H1 (cell line): ENCODE results near the gene SPTY2D1. TPM values are rescaled to one million over a fixed set of nuclear protein-coding genes. Genes with fewer than 3 reads are reported as not detected.
A peak's percentile ranks its signal among the peaks of the same experiment; 100 is the strongest.

Source experiments
- ASH2L ChIP-seq: fragments of 200-600, 300-600 bp; sonication (generic); IDR thresholded peaks from one replicate; pipeline ENCODE4 v1.7.1; 2017; ENCODE audit warnings: low read length
- CTBP2 ChIP-seq: IDR thresholded peaks from 2 replicates; pipeline ENCODE4 v1.7.0; 2011; ENCODE audit warnings: borderline replicate concordance, mild to moderate bottlenecking, moderate library complexity, mixed read lengths, low read length; ENCODE audit not compliant: insufficient read depth, insufficient read length
- CTCF ChIP-seq, 3 experiments: IDR thresholded peaks; 1 replicate in 2 of 3; 2 replicates in 1 of 3; pipeline versions ENCODE4 v1.5.1 to v1.6.1; 2011; ENCODE audit warnings: low read length in 3 of 3, mild to moderate bottlenecking in 3 of 3, inconsistent platforms in 2 of 3, low read depth in 1 of 3, moderate library complexity in 1 of 3; ENCODE audit not compliant: insufficient read depth in 1 of 3; ENCODE audit errors: control extremely low read depth in 1 of 3
- HDAC6 ChIP-seq: IDR thresholded peaks from one replicate; pipeline ENCODE4 v1.7.1; 2012; ENCODE audit warnings: low read depth, mild to moderate bottlenecking, inconsistent platforms, low read length, moderate library complexity
- JUN ChIP-seq: IDR thresholded peaks from 2 replicates; pipeline ENCODE4 v1.6.1; 2011; ENCODE audit warnings: low read depth, mild to moderate bottlenecking, improper control_type of control experiment, low read length
- JUND ChIP-seq: IDR thresholded peaks from 2 replicates; pipeline ENCODE4 v1.6.1; 2011; ENCODE audit warnings: mild to moderate bottlenecking, improper control_type of control experiment, low read length
- MAFK ChIP-seq: IDR thresholded peaks from 2 replicates; pipeline ENCODE4 v1.6.1; 2012; ENCODE audit warnings: low read depth, mild to moderate bottlenecking, improper control_type of control experiment, low read length
- NRF1 ChIP-seq: IDR thresholded peaks from 2 replicates; pipeline ENCODE4 v1.6.1; 2011; ENCODE audit warnings: mild to moderate bottlenecking, low read depth, low read length, improper control_type of control experiment
- PHF8 ChIP-seq: fragments of 200-600 bp; sonication (generic); conservative IDR thresholded peaks from 2 replicates; pipeline ENCODE4 v1.7.1; 2012; ENCODE audit warnings: low read depth, mild to moderate bottlenecking, inconsistent platforms, low read length, moderate library complexity
- POLR2A ChIP-seq, 2 experiments: IDR thresholded peaks; 1 replicate in 1 of 2; 2 replicates in 1 of 2; pipeline ENCODE4 v1.6.1; 2011; ENCODE audit warnings: low read depth in 2 of 2, low read length in 2 of 2, mild to moderate bottlenecking in 2 of 2; ENCODE audit errors: control extremely low read depth in 1 of 2
- POU5F1 ChIP-seq: IDR thresholded peaks from 2 replicates; pipeline ENCODE4 v1.6.1; 2011; ENCODE audit warnings: low read depth, mild to moderate bottlenecking, low read length, moderate library complexity
- RXRA ChIP-seq: IDR thresholded peaks from 2 replicates; pipeline ENCODE4 v1.6.1; 2011; ENCODE audit warnings: low read depth, mild to moderate bottlenecking, low read length, moderate library complexity; ENCODE audit not compliant: insufficient read depth
- SAP30 ChIP-seq: fragments of 300-600 bp; sonication (generic); IDR thresholded peaks from 2 replicates; pipeline ENCODE4 v1.7.1; 2012; ENCODE audit warnings: low read length, moderate library complexity, mild to moderate bottlenecking, inconsistent platforms; ENCODE audit not compliant: insufficient read depth, insufficient replicate concordance
- SIX5 ChIP-seq: IDR thresholded peaks from 2 replicates; pipeline ENCODE4 v1.6.1; 2011; ENCODE audit warnings: mild to moderate bottlenecking, low read depth, low read length
- SP1 ChIP-seq: IDR thresholded peaks from 2 replicates; pipeline ENCODE4 v1.6.1; 2011; ENCODE audit warnings: low read depth, low read length
- SP4 ChIP-seq: IDR thresholded peaks from 2 replicates; pipeline ENCODE4 v1.6.1; 2012; ENCODE audit warnings: low read length, inconsistent platforms
- TAF1 ChIP-seq: IDR thresholded peaks from 2 replicates; pipeline ENCODE4 v1.6.1; 2011; ENCODE audit warnings: mild to moderate bottlenecking, low read depth, low read length
- TBP ChIP-seq: IDR thresholded peaks from 2 replicates; pipeline ENCODE4 v1.6.1; 2011; ENCODE audit warnings: low read depth, low read length, improper control_type of control experiment
- TEAD4 ChIP-seq: IDR thresholded peaks from 2 replicates; pipeline ENCODE4 v1.6.1; 2012; ENCODE audit warnings: low read depth, low read length, inconsistent platforms, mixed read lengths
- USF2 ChIP-seq: IDR thresholded peaks from 2 replicates; pipeline ENCODE4 v1.6.1; 2011; ENCODE audit warnings: low read length, improper control_type of control experiment
- YY1 ChIP-seq: IDR thresholded peaks from 2 replicates; pipeline ENCODE4 v1.6.1; 2011; ENCODE audit warnings: low read depth, mild to moderate bottlenecking, low read length
- polyA plus RNA-seq, 7 experiments: library from polyadenylated mRNA; depleted of rRNA in 3 of 7; stranded (reverse) in 5 of 7; unstranded in 2 of 7; fragments of >200 nt in 5 of 7; fragments of 200-250 nt in 2 of 7; gene quantifications; 1 replicate in 5 of 7; 2 replicates in 1 of 7; 4 replicates in 1 of 7; pipeline versions ENCODE4 v1.2.1 to v1.2.3, GENCODE V29; 2011 to 2013; ENCODE audit warnings: missing spikeins in 2 of 7, mixed read lengths in 2 of 7
- total RNA-seq: library from RNA; stranded (reverse); fragmentation: NEBNext Ultra II Directional; extraction: Animal tissue kit (Norgen Biotek cat#: 25700); gene quantifications from 2 replicates; pipeline ENCODE4 v1.2.1, GENCODE V29; 2021

SPTY2D1 gene
- total and polyA plus RNA-seq, 2 of the 8 experiments (the other 6 are each of a cell fraction or from before 2014, with no cell fraction given), result 4.9 to 17.6 TPM

GRCh38 chr11:18588297-18589252 is 45.6 kb downstream of the SPTY2D1 start, which contains the start of gene UEVLD (continued):
- TF ChIP-seq CTCF (IDR thresholded peaks at IDR 0.05; ENCODE audit: control extremely low read depth in 1 of 3, insufficient read depth in 1 of 3, low read depth in 1 of 3, low read length in 3 of 3) (no peak), JUN (no peak), USF2 (no peak), POU5F1 (no peak), ASH2L (peak; percentile 91), NRF1 (no peak), SP1 (peak; percentile 63; the same call in 1 of the 2 replicates), SIX5 (no peak), TBP (peak; percentile 64; the same call in 1 of the 2 replicates), POLR2A (IDR thresholded peaks at IDR 0.05; ENCODE audit: control extremely low read depth in 1 of 2, low read depth in 2 of 2, low read length in 2 of 2) (peak in 1 of 2 experiments; percentile 82; a peak in 2 of 3 replicates), PHF8 (peak; percentile 91), RXRA (no peak), SAP30 (peak; percentile 32), JUND (no peak), YY1 (peak; percentile 20; the same call in 1 of the 2 replicates), TEAD4 (peak; percentile 82), SP4 (peak; percentile 86), MAFK (no peak), CTBP2 (no peak), HDAC6 (no peak), TAF1 (peak; percentile 92)
